Endodermal cell (in vitro differentiated cells): ENCODE results near the gene PTPRK. TPM values are rescaled to one million over a fixed set of nuclear protein-coding genes. Genes with fewer than 3 reads are reported as not detected.

Experiments used
- DNase-seq: peaks from one replicate; pipeline ENCODE4 v3.0.0-alpha.2; 2017
- H3K27ac ChIP-seq: 2 replicates; pipeline ENCODE4 v1.5.1; 2013; ENCODE audit warnings: mild to moderate bottlenecking, low read depth, low read length, moderate library complexity
- H3K27me3 ChIP-seq: 2 replicates; pipeline ENCODE4 v1.6.1; 2013; ENCODE audit warnings: mild to moderate bottlenecking, low read length, moderate library complexity; ENCODE audit not compliant: insufficient read depth, control insufficient read depth, poor library complexity, severe bottlenecking
- H3K36me3 ChIP-seq: 2 replicates; pipeline ENCODE4 v1.7.0; 2013; ENCODE audit warnings: mild to moderate bottlenecking, low read length, moderate library complexity; ENCODE audit not compliant: control insufficient read depth, insufficient read depth
- H3K4me1 ChIP-seq: one replicate; pipeline ENCODE4 v1.7.0; 2013; ENCODE audit warnings: low read length; ENCODE audit not compliant: control insufficient read depth, insufficient read depth
- H3K4me3 ChIP-seq: 2 replicates; pipeline ENCODE4 v1.5.1; 2013; ENCODE audit warnings: mild to moderate bottlenecking, low read length, moderate library complexity
- H3K9ac ChIP-seq: 2 replicates; pipeline ENCODE4 v1.6.1; 2013; ENCODE audit warnings: mild to moderate bottlenecking, low read length, moderate library complexity; ENCODE audit not compliant: poor library complexity, severe bottlenecking; ENCODE audit errors: extremely low read depth
- H3K9me3 ChIP-seq: 2 replicates; pipeline ENCODE4 v1.6.1; 2013; ENCODE audit warnings: mild to moderate bottlenecking, low read length, moderate library complexity; ENCODE audit not compliant: control insufficient read depth
- H3K27ac Mint-ChIP-seq: 2 replicates; pipeline ENCODE4 v1.8.0; 2020; ENCODE audit warnings: mixed read lengths
- H3K27me3 Mint-ChIP-seq: 2 replicates; pipeline ENCODE4 v1.8.0; 2021; ENCODE audit warnings: mild to moderate bottlenecking, mixed read lengths; ENCODE audit not compliant: insufficient read depth
- H3K36me3 Mint-ChIP-seq: 2 replicates; pipeline ENCODE4 v1.8.0; 2020; ENCODE audit warnings: low read depth, mixed read lengths
- H3K4me1 Mint-ChIP-seq: 2 replicates; pipeline ENCODE4 v1.8.0; 2020; ENCODE audit warnings: mixed read lengths
- H3K4me3 Mint-ChIP-seq: 2 replicates; pipeline ENCODE4 v1.8.0; 2020; ENCODE audit warnings: mild to moderate bottlenecking, moderate library complexity, mixed read lengths
- H3K9me3 Mint-ChIP-seq: 2 replicates; pipeline ENCODE4 v1.8.0; 2020; ENCODE audit warnings: mild to moderate bottlenecking, mixed read lengths
- CTCF ChIP-seq: fragments of 200-600 bp; sonication (generic); conservative IDR thresholded peaks from 2 replicates; pipeline ENCODE4 v1.5.0; 2021; ENCODE audit warnings: antibody characterized with exemption, mild to moderate bottlenecking
- WGBS, 2 experiments: methylation state at CpG; one replicate each; pipeline versions ENCODE4 v1.1.5 to v1.1.7; 2013; ENCODE audit warnings: missing lambda C conversion rate in 2 of 2, mixed read lengths in 1 of 2; ENCODE audit not compliant: insufficient coverage in 1 of 2, insufficient read length in 1 of 2; 5-methylcytosine and 5-hydroxymethylcytosine counted together
- total RNA-seq, 2 donors: library from RNA; stranded (reverse); fragmentation: NEBNext Ultra II Directional in 1 of 2; extraction: Animal tissue kit (Norgen Biotek cat#: 25700) in 1 of 2; gene quantifications; 2 replicates in 1 of 2; 3 replicates in 1 of 2; pipeline ENCODE4 v1.2.1, GENCODE V29; 2021

The PTPRK gene
- total RNA-seq, 2 donors from 2014 or later: 46.4 to 57.6 TPM

DNA sequence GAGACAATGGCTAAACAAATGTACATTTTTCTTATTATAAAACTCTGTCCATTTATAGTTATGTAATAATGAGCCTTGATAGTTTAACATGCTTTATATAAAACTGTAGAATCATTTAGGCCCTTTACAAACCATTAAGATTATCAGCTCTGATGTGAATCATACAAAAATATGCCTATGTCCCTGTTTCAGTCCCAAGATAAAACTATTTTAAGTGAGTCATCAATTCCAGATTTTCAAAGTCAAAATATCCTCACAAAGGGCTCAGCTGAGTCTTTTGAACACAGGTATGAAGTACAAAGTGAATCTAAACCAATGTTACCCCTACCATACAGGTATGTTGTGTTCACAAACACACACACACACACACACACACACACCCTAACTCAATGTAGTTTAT, 88.0 kb downstream of the PTPRK start:
- no peaks in the 10 kb centered on the region for H3K36me3 Mint-ChIP-seq
- H3K4me1 Mint-ChIP-seq: peaks cover 10% of the 10 kb centered on the region
- Histone ChIP-seq H3K36me3 (no peaks in the 10 kb centered on the region), H3K4me1 (no peaks in the 10 kb centered on the region), H3K9ac (no peak overlapping the region), H3K9me3 (no peaks in the 10 kb centered on the region), H3K4me3 (no peak overlapping the region), H3K27me3 (no peaks in the 10 kb centered on the region), H3K27ac (no peak overlapping the region)
- no peaks in the 10 kb centered on the region for H3K9me3 Mint-ChIP-seq
- no peak overlapping the region for H3K4me3 Mint-ChIP-seq
- H3K27me3 Mint-ChIP-seq: no peaks in the 10 kb centered on the region
- DNase-seq: no peak
- TF ChIP-seq CTCF: no peak
- no peak overlapping the region for H3K27ac Mint-ChIP-seq

GRCh38 chr6:128427139-128427538, 93.3 kb downstream of the PTPRK start:
- no peak overlapping the region for H3K27ac Mint-ChIP-seq
- H3K4me1 ChIP-seq: no peaks in the 10 kb centered on the region
- H3K27ac ChIP-seq: no peak overlapping the region
- no peak for DNase-seq
- no peaks in the 10 kb centered on the region for H3K27me3 ChIP-seq
- 80 to 86% methylated on average over 1 of the region's 1 CpG for WGBS, 2 experiments
- H3K36me3 ChIP-seq: no peaks in the 10 kb centered on the region
- no peaks in the 10 kb centered on the region for H3K27me3 Mint-ChIP-seq
- H3K4me3 ChIP-seq: no peak overlapping the region
- no peak overlapping the region for H3K9ac ChIP-seq
- no peaks in the 10 kb centered on the region for H3K36me3 Mint-ChIP-seq
- H3K9me3 Mint-ChIP-seq: no peaks in the 10 kb centered on the region
- H3K4me3 Mint-ChIP-seq: no peak overlapping the region
- no peaks in the 10 kb centered on the region for H3K4me1 Mint-ChIP-seq
- H3K9me3 ChIP-seq: no peaks in the 10 kb centered on the region
- TF ChIP-seq CTCF: no peak

DNA sequence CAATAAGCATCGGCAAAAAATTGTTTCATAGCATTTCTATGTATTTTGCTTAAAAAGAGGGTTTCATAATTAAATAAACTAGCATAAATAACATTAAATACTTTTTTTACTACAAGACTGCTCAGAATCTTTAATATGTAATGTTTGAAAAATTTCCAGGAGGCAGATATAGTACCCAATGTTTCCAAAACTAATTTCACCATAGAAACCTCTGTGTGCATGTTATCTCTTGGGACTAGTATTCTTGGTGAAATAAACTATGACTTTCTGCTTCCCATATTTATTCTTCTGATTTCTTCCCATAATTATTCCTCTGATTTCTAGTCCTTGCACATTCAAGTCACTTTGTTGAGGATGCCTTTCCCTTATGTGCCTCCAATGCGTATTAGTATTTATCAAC, 94.5 kb downstream of the PTPRK start:
- no peaks in the 10 kb centered on the region for H3K36me3 ChIP-seq
- DNase-seq: no peak
- H3K27me3 ChIP-seq: no peaks in the 10 kb centered on the region
- 93 to 99% methylated on average over 1 of the region's 2 CpGs for WGBS, 2 experiments
- TF ChIP-seq CTCF: no peak
- no peaks in the 10 kb centered on the region for H3K9me3 Mint-ChIP-seq
- no peak overlapping the region for H3K27ac ChIP-seq
- H3K9ac ChIP-seq: no peak overlapping the region
- no peaks in the 10 kb centered on the region for H3K9me3 ChIP-seq
- no peaks in the 10 kb centered on the region for H3K4me1 ChIP-seq
- no peak overlapping the region for H3K4me3 Mint-ChIP-seq
- H3K27ac Mint-ChIP-seq: no peak overlapping the region
- no peaks in the 10 kb centered on the region for H3K27me3 Mint-ChIP-seq
- no peak overlapping the region for H3K4me3 ChIP-seq
- no peaks in the 10 kb centered on the region for H3K36me3 Mint-ChIP-seq
- no peaks in the 10 kb centered on the region for H3K4me1 Mint-ChIP-seq
